SK-N-SH treated with all-trans-retinoic acid at 6 μM for 48 hours (cell line): ENCODE results near the gene VAC14.

Experiments used
- ARNTL ChIP-seq: fragments of 450-650 bp; formaldehyde crosslinking; IDR thresholded peaks from 2 replicates; pipeline ENCODE4 v1.5.0; 2020; ENCODE audit warnings: low read depth, mild to moderate bottlenecking, moderate library complexity, borderline replicate concordance
- BACH2 ChIP-seq: fragments of 250-450 bp; sonication (Bioruptor Pico); IDR thresholded peaks from 2 replicates; pipeline ENCODE4 v1.9.0; 2021; ENCODE audit warnings: mild to moderate bottlenecking, borderline replicate concordance
- GLIS3 ChIP-seq: fragments of 250-450 bp; sonication (Bioruptor Pico); IDR thresholded peaks from 2 replicates; pipeline ENCODE4 v1.5.0; 2020; ENCODE audit warnings: mild to moderate bottlenecking, moderate library complexity
- RARB ChIP-seq: fragments of 250-450 bp; sonication (Bioruptor Pico); IDR thresholded peaks from 2 replicates; pipeline ENCODE4 v1.8.0; 2021; ENCODE audit warnings: mild to moderate bottlenecking, moderate library complexity
- ZC3H10 ChIP-seq: fragments of 250-450 bp; sonication (Bioruptor Pico); IDR thresholded peaks from 2 replicates; pipeline ENCODE4 v1.5.1; 2021; ENCODE audit warnings: mild to moderate bottlenecking, moderate library complexity
- ZFP30 ChIP-seq: fragments of 450-650 bp; formaldehyde crosslinking; IDR thresholded peaks from 2 replicates; pipeline ENCODE4 v1.5.0; 2022; ENCODE audit warnings: mild to moderate bottlenecking, moderate library complexity
- TF ChIP-seq, protein P1 (sequence below): fragments of 250-450 bp; sonication (Bioruptor Pico); IDR thresholded peaks from 2 replicates; pipeline ENCODE4 v1.8.0; 2021; ENCODE audit warnings: low read depth, mild to moderate bottlenecking, moderate library complexity, borderline replicate concordance
- TF ChIP-seq, protein P2 (sequence below): fragments of 250-450 bp; sonication (Bioruptor Pico); IDR thresholded peaks from 2 replicates; pipeline ENCODE4 v1.8.0; 2020; ENCODE audit warnings: mild to moderate bottlenecking, moderate library complexity, borderline replicate concordance
- TF ChIP-seq, protein P3 (sequence below): fragments of 250-450 bp; sonication (Bioruptor Pico); IDR thresholded peaks from 2 replicates; pipeline ENCODE4 v1.5.1; 2020; ENCODE audit warnings: low read depth, mild to moderate bottlenecking, moderate library complexity
- TF ChIP-seq, protein P4 (sequence below): fragments of 250-450 bp; sonication (Bioruptor Pico); IDR thresholded peaks from 2 replicates; pipeline ENCODE4 v1.5.1; 2021; ENCODE audit warnings: mild to moderate bottlenecking, moderate library complexity

DNA sequence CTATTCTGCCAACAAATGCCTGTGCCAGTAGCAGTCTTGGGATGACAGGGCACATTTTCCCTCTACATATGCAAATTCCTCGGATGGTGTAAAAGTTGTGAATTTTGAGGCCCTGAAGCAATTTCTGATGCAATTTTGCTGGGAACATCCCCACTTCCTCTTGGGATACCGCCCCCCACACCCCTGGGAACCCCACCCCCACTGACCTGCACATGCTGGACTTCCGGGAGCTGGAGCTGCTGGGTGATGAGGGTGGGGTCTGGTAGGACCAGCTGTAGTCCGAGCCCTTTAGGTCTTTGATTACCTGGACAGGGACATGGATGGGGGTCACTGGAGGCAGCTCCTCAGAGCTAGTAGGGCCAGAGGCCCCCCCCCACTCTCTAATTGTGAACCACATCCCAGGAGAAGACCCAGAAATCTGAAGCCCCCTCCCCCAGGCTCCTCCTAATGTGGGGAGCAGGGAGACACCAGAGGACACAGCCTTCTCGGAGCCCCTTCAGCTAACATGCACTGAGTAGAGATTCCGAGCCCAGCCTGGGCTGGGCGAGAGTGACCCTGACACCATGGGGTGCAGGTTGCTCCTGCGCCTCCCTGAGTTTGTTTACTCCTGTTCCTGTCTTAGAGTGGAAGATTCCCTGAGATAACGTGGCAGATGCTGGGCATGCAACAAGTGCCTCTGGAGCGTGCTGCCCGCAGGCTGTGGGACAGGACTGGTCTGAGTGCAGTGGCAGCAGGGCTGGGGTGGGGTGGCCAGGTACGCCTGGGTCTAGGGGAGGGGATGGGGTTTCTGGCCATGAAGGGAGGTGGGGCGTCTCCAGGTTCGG is 124.1 kb downstream of the VAC14 start:
- TF ChIP-seq, protein P1, sequence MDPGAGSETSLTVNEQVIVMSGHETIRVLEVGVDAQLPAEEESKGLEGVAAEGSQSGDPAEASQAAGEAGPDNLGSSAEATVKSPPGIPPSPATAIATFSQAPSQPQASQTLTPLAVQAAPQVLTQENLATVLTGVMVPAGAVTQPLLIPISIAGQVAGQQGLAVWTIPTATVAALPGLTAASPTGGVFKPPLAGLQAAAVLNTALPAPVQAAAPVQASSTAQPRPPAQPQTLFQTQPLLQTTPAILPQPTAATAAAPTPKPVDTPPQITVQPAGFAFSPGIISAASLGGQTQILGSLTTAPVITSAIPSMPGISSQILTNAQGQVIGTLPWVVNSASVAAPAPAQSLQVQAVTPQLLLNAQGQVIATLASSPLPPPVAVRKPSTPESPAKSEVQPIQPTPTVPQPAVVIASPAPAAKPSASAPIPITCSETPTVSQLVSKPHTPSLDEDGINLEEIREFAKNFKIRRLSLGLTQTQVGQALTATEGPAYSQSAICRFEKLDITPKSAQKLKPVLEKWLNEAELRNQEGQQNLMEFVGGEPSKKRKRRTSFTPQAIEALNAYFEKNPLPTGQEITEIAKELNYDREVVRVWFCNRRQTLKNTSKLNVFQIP (CRISPR knock-in tag) = no peak
- TF ChIP-seq, protein P2, sequence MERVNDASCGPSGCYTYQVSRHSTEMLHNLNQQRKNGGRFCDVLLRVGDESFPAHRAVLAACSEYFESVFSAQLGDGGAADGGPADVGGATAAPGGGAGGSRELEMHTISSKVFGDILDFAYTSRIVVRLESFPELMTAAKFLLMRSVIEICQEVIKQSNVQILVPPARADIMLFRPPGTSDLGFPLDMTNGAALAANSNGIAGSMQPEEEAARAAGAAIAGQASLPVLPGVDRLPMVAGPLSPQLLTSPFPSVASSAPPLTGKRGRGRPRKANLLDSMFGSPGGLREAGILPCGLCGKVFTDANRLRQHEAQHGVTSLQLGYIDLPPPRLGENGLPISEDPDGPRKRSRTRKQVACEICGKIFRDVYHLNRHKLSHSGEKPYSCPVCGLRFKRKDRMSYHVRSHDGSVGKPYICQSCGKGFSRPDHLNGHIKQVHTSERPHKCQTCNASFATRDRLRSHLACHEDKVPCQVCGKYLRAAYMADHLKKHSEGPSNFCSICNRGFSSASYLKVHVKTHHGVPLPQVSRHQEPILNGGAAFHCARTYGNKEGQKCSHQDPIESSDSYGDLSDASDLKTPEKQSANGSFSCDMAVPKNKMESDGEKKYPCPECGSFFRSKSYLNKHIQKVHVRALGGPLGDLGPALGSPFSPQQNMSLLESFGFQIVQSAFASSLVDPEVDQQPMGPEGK (CRISPR knock-in tag) = no peak
- no peak for TF ChIP-seq ARNTL
- TF ChIP-seq ZFP30 (CRISPR knock-in tag) = no peak
- TF ChIP-seq ZC3H10 = no peak
- TF ChIP-seq, protein P3, sequence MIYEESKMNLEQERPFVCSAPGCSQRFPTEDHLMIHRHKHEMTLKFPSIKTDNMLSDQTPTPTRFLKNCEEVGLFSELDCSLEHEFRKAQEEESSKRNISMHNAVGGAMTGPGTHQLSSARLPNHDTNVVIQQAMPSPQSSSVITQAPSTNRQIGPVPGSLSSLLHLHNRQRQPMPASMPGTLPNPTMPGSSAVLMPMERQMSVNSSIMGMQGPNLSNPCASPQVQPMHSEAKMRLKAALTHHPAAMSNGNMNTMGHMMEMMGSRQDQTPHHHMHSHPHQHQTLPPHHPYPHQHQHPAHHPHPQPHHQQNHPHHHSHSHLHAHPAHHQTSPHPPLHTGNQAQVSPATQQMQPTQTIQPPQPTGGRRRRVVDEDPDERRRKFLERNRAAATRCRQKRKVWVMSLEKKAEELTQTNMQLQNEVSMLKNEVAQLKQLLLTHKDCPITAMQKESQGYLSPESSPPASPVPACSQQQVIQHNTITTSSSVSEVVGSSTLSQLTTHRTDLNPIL = no peak
- TF ChIP-seq GLIS3 (CRISPR knock-in tag) = no peak
- no peak for TF ChIP-seq RARB (CRISPR knock-in tag)
- TF ChIP-seq, protein P4, sequence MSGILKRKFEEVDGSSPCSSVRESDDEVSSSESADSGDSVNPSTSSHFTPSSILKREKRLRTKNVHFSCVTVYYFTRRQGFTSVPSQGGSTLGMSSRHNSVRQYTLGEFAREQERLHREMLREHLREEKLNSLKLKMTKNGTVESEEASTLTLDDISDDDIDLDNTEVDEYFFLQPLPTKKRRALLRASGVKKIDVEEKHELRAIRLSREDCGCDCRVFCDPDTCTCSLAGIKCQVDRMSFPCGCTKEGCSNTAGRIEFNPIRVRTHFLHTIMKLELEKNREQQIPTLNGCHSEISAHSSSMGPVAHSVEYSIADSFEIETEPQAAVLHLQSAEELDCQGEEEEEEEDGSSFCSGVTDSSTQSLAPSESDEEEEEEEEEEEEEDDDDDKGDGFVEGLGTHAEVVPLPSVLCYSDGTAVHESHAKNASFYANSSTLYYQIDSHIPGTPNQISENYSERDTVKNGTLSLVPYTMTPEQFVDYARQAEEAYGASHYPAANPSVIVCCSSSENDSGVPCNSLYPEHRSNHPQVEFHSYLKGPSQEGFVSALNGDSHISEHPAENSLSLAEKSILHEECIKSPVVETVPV (CRISPR knock-in tag) = no peak
- TF ChIP-seq BACH2 = no peak
